Skeletal muscle cell (primary cell): ENCODE results near the gene MAMLD1.
"Not testable (repeated sequence)": the region's sequence is repeated elsewhere in the genome, so short reads cannot be mapped to it uniquely, and the experiment has no call there.

Experiments
- DNase-seq: peaks from one replicate; pipeline ENCODE4 v3.0.0-alpha.2; 2010; ENCODE audit warnings: low read depth
- H3K4me3 ChIP-seq: 2 replicates; pipeline ENCODE4 v1.5.1; 2011; ENCODE audit warnings: low read depth, mild to moderate bottlenecking, control low read depth, low read length, moderate library complexity

MAMLD1 gene

GRCh38 chrX:150362599-150363481 lies at the start of gene MAMLD1:
TSS of gene MAMLD1 (plus strand) at chrX:150363317. CDS start at chrX:150445517, 82,200 bp downstream.
- peak within 1 kb of the TSS; percentile 61 for H3K4me3 ChIP-seq
- DNase-seq: peak; percentile 58

- DNase-seq: no peak
- H3K4me3 ChIP-seq: no peak overlapping the region
Observed at GRCh38 chrX:150313514-150313913, 49.6 kb upstream of the MAMLD1 start.

- H3K4me3 ChIP-seq: no peak overlapping the region
- DNase-seq: no peak
Observed at GRCh38 chrX:150314186-150314585, 48.9 kb upstream of the MAMLD1 start.

GRCh38 chrX:150316564-150316963 lies 46.6 kb upstream of the MAMLD1 start:
- DNase-seq: no peak
- no peak overlapping the region for H3K4me3 ChIP-seq

GRCh38 chrX:150323020-150323419 lies 40.1 kb upstream of the MAMLD1 start:
- DNase-seq: no peak
- H3K4me3 ChIP-seq: no peak overlapping the region

- DNase-seq: peak; percentile 64
- H3K4me3 ChIP-seq: no peak overlapping the region
Observed at GRCh38 chrX:150324035-150324728, 38.9 kb upstream of the MAMLD1 start.

- no peak for DNase-seq
- H3K4me3 ChIP-seq: no peak overlapping the region
Observed at GRCh38 chrX:150324919-150325318, 38.2 kb upstream of the MAMLD1 start.

GRCh38 chrX:150326541-150327247 lies 36.4 kb upstream of the MAMLD1 start:
- no peak overlapping the region for H3K4me3 ChIP-seq
- DNase-seq: no peak

GRCh38 chrX:150329282-150329681 lies 33.8 kb upstream of the MAMLD1 start:
- no peak overlapping the region for H3K4me3 ChIP-seq
- DNase-seq: no peak

- H3K4me3 ChIP-seq: no peak overlapping the region
- no peak for DNase-seq
Observed at GRCh38 chrX:150329868-150330267, 33.2 kb upstream of the MAMLD1 start.

- no peak overlapping the region for H3K4me3 ChIP-seq
- DNase-seq: no peak
Observed at GRCh38 chrX:150332023-150332422, 31.1 kb upstream of the MAMLD1 start.

GRCh38 chrX:150334100-150334499 lies 29.0 kb upstream of the MAMLD1 start:
- DNase-seq: no peak
- H3K4me3 ChIP-seq: no peak overlapping the region

GRCh38 chrX:150334981-150335380 lies 28.1 kb upstream of the MAMLD1 start:
- DNase-seq: no peak
- H3K4me3 ChIP-seq: no peak overlapping the region

- no peak overlapping the region for H3K4me3 ChIP-seq
- DNase-seq: no peak
Observed at GRCh38 chrX:150337026-150337425, 26.1 kb upstream of the MAMLD1 start.

GRCh38 chrX:150337536-150337935 lies 25.6 kb upstream of the MAMLD1 start:
- no peak for DNase-seq
- no peak overlapping the region for H3K4me3 ChIP-seq

GRCh38 chrX:150338615-150339014 lies 24.5 kb upstream of the MAMLD1 start:
- DNase-seq: no peak
- H3K4me3 ChIP-seq: no peak overlapping the region

GRCh38 chrX:150339736-150340135 lies 23.4 kb upstream of the MAMLD1 start:
- no peak for DNase-seq
- H3K4me3 ChIP-seq: no peak overlapping the region

- not testable (repeated sequence) for H3K4me3 ChIP-seq, DNase-seq
Observed at GRCh38 chrX:150340326-150340725, 22.8 kb upstream of the MAMLD1 start.

- no peak overlapping the region for H3K4me3 ChIP-seq
- no peak for DNase-seq
Observed at GRCh38 chrX:150347471-150347870, 15.6 kb upstream of the MAMLD1 start.

- H3K4me3 ChIP-seq: no peak overlapping the region
- no peak for DNase-seq
Observed at GRCh38 chrX:150348365-150348764, 14.8 kb upstream of the MAMLD1 start.
